ENCODE results near the gene PRMT2. TPM values are rescaled to one million over a fixed set of nuclear protein-coding genes. Genes with fewer than 3 reads are reported as not detected.

PRMT2 gene
- total and polyA plus RNA-seq, 2 experiments from 2014 or later = 51.9 to 56.9 TPM

DNA sequence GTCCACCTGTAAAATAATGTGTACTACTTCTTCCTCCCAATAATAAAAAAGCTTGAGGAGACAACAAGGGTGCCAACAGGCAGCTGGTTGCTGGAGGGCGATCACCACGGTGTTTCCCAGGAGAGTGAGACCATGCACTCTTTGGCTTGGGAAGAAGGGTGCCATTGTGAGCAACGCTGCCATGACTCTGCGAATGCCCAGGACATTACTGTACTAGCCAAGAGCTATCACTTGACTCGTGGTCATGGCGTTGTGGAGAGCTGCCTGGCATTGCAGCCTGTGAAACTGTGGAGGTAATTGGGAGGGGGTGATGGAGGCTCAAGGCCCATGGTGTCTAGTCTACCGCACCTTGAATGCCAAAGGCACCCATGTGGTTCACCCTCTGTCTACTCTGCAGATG is 14.6 kb upstream of the PRMT2 start:
- H3K4me3 ChIP-seq = no peak overlapping the region
- H3K27ac ChIP-seq (ENCODE audit: low read depth) = no peak overlapping the region
- H4K20me1 ChIP-seq (replicated peaks; ENCODE audit: insufficient read depth) = no peaks in the 10 kb centered on the region
- no peak overlapping the region for H3K4me2 ChIP-seq
- no peaks in the 10 kb centered on the region for H3K36me3 ChIP-seq (ENCODE audit: insufficient read depth)
- peaks cover 2% of the 10 kb centered on the region for H3K4me1 ChIP-seq (ENCODE audit: insufficient read depth)
- DNase-seq (ENCODE audit: low spot score) (no peak), ATAC-seq (no peak)
- no peak overlapping the region for H3K27ac Mint-ChIP-seq
- no peak overlapping the region for H3K4me3 Mint-ChIP-seq
- no peak overlapping the region for H2AFZ ChIP-seq
- peaks cover 11% of the 10 kb centered on the region for H3K27me3 Mint-ChIP-seq (ENCODE audit: insufficient read depth, low read depth, poor library complexity)
- H3K9me2 ChIP-seq (ENCODE audit: insufficient read depth) = 0 out of 2 replicates have a peak, but pooled peaks cover 3% of the 10 kb centered on the region
- H3F3A ChIP-seq (replicated peaks; ENCODE audit: low read depth) = no peaks in the 10 kb centered on the region
- H3K4me1 Mint-ChIP-seq = peaks cover 9% of the 10 kb centered on the region; the same call in 2 of the 3 replicates
- H3K79me2 ChIP-seq (replicated peaks; ENCODE audit: insufficient read depth) = no peaks in the 10 kb centered on the region
- TF ChIP-seq POLR2AphosphoS5 (IDR thresholded peaks at IDR 0.05; ENCODE audit: low read depth) (no peak), STAT1 (IDR thresholded peaks at IDR 0.05; ENCODE audit: unreplicated experiment) (no peak), JUNB (IDR thresholded peaks at IDR 0.05; ENCODE audit: unreplicated experiment) (no peak), NANOG (IDR thresholded peaks at IDR 0.05; ENCODE audit: borderline replicate concordance) (no peak), ZNF114 (CRISPR knock-in tag; IDR thresholded peaks at IDR 0.05) (no peak), ZNF331 (CRISPR knock-in tag; IDR thresholded peaks at IDR 0.05; ENCODE audit: low read depth) (no peak), EZH2 (IDR thresholded peaks at IDR 0.05; ENCODE audit: low read depth, unreplicated experiment) (no peak), CREB1 (CRISPR knock-in tag; IDR thresholded peaks at IDR 0.05; ENCODE audit: low read depth) (no peak), EZH2phosphoT487 (IDR thresholded peaks at IDR 0.05; ENCODE audit: unreplicated experiment) (no peak)
- TF ChIP-seq, protein P1, sequence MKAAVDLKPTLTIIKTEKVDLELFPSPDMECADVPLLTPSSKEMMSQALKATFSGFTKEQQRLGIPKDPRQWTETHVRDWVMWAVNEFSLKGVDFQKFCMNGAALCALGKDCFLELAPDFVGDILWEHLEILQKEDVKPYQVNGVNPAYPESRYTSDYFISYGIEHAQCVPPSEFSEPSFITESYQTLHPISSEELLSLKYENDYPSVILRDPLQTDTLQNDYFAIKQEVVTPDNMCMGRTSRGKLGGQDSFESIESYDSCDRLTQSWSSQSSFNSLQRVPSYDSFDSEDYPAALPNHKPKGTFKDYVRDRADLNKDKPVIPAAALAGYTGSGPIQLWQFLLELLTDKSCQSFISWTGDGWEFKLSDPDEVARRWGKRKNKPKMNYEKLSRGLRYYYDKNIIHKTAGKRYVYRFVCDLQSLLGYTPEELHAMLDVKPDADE (IDR thresholded peaks at IDR 0.05) = no peak
- TF ChIP-seq, protein P2, sequence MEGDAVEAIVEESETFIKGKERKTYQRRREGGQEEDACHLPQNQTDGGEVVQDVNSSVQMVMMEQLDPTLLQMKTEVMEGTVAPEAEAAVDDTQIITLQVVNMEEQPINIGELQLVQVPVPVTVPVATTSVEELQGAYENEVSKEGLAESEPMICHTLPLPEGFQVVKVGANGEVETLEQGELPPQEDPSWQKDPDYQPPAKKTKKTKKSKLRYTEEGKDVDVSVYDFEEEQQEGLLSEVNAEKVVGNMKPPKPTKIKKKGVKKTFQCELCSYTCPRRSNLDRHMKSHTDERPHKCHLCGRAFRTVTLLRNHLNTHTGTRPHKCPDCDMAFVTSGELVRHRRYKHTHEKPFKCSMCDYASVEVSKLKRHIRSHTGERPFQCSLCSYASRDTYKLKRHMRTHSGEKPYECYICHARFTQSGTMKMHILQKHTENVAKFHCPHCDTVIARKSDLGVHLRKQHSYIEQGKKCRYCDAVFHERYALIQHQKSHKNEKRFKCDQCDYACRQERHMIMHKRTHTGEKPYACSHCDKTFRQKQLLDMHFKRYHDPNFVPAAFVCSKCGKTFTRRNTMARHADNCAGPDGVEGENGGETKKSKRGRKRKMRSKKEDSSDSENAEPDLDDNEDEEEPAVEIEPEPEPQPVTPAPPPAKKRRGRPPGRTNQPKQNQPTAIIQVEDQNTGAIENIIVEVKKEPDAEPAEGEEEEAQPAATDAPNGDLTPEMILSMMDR (conservative IDR thresholded peaks at IDR 0.05; ENCODE audit: low read depth in 2 of 2) = no peak
- TF ChIP-seq, protein P3, sequence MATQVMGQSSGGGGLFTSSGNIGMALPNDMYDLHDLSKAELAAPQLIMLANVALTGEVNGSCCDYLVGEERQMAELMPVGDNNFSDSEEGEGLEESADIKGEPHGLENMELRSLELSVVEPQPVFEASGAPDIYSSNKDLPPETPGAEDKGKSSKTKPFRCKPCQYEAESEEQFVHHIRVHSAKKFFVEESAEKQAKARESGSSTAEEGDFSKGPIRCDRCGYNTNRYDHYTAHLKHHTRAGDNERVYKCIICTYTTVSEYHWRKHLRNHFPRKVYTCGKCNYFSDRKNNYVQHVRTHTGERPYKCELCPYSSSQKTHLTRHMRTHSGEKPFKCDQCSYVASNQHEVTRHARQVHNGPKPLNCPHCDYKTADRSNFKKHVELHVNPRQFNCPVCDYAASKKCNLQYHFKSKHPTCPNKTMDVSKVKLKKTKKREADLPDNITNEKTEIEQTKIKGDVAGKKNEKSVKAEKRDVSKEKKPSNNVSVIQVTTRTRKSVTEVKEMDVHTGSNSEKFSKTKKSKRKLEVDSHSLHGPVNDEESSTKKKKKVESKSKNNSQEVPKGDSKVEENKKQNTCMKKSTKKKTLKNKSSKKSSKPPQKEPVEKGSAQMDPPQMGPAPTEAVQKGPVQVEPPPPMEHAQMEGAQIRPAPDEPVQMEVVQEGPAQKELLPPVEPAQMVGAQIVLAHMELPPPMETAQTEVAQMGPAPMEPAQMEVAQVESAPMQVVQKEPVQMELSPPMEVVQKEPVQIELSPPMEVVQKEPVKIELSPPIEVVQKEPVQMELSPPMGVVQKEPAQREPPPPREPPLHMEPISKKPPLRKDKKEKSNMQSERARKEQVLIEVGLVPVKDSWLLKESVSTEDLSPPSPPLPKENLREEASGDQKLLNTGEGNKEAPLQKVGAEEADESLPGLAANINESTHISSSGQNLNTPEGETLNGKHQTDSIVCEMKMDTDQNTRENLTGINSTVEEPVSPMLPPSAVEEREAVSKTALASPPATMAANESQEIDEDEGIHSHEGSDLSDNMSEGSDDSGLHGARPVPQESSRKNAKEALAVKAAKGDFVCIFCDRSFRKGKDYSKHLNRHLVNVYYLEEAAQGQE (IDR thresholded peaks at IDR 0.05; ENCODE audit: unreplicated experiment) = no peak
- TF ChIP-seq, protein P4, sequence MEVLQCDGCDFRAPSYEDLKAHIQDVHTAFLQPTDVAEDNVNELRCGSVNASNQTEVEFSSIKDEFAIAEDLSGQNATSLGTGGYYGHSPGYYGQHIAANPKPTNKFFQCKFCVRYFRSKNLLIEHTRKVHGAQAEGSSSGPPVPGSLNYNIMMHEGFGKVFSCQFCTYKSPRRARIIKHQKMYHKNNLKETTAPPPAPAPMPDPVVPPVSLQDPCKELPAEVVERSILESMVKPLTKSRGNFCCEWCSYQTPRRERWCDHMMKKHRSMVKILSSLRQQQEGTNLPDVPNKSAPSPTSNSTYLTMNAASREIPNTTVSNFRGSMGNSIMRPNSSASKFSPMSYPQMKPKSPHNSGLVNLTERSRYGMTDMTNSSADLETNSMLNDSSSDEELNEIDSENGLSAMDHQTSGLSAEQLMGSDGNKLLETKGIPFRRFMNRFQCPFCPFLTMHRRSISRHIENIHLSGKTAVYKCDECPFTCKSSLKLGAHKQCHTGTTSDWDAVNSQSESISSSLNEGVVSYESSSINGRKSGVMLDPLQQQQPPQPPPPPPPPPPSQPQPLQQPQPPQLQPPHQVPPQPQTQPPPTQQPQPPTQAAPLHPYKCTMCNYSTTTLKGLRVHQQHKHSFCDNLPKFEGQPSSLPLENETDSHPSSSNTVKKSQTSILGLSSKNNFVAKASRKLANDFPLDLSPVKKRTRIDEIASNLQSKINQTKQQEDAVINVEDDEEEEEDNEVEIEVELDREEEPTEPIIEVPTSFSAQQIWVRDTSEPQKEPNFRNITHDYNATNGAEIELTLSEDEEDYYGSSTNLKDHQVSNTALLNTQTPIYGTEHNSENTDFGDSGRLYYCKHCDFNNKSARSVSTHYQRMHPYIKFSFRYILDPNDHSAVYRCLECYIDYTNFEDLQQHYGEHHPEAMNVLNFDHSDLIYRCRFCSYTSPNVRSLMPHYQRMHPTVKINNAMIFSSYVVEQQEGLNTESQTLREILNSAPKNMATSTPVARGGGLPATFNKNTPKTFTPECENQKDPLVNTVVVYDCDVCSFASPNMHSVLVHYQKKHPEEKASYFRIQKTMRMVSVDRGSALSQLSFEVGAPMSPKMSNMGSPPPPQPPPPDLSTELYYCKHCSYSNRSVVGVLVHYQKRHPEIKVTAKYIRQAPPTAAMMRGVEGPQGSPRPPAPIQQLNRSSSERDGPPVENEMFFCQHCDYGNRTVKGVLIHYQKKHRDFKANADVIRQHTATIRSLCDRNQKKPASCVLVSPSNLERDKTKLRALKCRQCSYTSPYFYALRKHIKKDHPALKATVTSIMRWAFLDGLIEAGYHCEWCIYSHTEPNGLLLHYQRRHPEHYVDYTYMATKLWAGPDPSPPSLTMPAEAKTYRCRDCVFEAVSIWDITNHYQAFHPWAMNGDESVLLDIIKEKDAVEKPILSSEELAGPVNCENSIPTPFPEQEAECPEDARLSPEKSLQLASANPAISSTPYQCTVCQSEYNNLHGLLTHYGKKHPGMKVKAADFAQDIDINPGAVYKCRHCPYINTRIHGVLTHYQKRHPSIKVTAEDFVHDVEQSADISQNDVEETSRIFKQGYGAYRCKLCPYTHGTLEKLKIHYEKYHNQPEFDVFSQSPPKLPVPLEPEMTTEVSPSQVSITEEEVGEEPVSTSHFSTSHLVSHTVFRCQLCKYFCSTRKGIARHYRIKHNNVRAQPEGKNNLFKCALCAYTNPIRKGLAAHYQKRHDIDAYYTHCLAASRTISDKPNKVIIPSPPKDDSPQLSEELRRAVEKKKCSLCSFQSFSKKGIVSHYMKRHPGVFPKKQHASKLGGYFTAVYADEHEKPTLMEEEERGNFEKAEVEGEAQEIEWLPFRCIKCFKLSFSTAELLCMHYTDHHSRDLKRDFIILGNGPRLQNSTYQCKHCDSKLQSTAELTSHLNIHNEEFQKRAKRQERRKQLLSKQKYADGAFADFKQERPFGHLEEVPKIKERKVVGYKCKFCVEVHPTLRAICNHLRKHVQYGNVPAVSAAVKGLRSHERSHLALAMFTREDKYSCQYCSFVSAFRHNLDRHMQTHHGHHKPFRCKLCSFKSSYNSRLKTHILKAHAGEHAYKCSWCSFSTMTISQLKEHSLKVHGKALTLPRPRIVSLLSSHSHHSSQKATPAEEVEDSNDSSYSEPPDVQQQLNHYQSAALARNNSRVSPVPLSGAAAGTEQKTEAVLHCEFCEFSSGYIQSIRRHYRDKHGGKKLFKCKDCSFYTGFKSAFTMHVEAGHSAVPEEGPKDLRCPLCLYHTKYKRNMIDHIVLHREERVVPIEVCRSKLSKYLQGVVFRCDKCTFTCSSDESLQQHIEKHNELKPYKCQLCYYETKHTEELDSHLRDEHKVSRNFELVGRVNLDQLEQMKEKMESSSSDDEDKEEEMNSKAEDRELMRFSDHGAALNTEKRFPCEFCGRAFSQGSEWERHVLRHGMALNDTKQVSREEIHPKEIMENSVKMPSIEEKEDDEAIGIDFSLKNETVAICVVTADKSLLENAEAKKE (CRISPR knock-in tag; IDR thresholded peaks at IDR 0.05) = no peak
- no peaks in the 10 kb centered on the region for H3K27me3 ChIP-seq (ENCODE audit: insufficient read depth)
- peaks cover 9% of the 10 kb centered on the region for H3K9me3 Mint-ChIP-seq
- peaks cover 8% of the 10 kb centered on the region; the same call in 2 of the 3 replicates for H3K36me3 Mint-ChIP-seq (ENCODE audit: low read depth)

Measured in GM23338 (cell line).